Hepatocyte (in vitro differentiated cells): Measurements from ENCODE around the gene S100A4. TPM values are rescaled to one million over a fixed set of nuclear protein-coding genes. Genes with fewer than 3 reads are reported as not detected.

ENCODE experiments used
- DNase-seq: peaks from one replicate; pipeline ENCODE4 v3.0.0-alpha.2; 2016; ENCODE audit warnings: low spot score
- H2AFZ ChIP-seq: fragments of 200-600 bp; sonication (generic); 2 replicates; pipeline ENCODE4 v1.6.0; 2016; ENCODE audit warnings: antibody characterized with exemption, mild to moderate bottlenecking
- H3K27ac ChIP-seq: fragments of 200-600 bp; sonication (generic); 2 replicates; pipeline ENCODE4 v1.5.1; 2016; ENCODE audit warnings: mild to moderate bottlenecking
- H3K27me3 ChIP-seq: fragments of 200-600 bp; sonication (generic); 2 replicates; pipeline ENCODE4 v1.6.1; 2016
- H3K36me3 ChIP-seq: fragments of 200-600 bp; sonication (generic); replicated peaks from 2 replicates; pipeline ENCODE4 v1.5.1; 2016; ENCODE audit warnings: low read depth; ENCODE audit not compliant: insufficient read depth
- H3K4me1 ChIP-seq: fragments of 200-600 bp; sonication (generic); 2 replicates; pipeline ENCODE4 v1.5.1; 2016; ENCODE audit warnings: mild to moderate bottlenecking, moderate library complexity; ENCODE audit not compliant: insufficient read depth
- H3K4me2 ChIP-seq: fragments of 200-600 bp; sonication (generic); 2 replicates; pipeline ENCODE4 v1.6.0; 2016
- H3K4me3 ChIP-seq: fragments of 200-600 bp; sonication (generic); 2 replicates; pipeline ENCODE4 v1.5.1; 2016; ENCODE audit warnings: mild to moderate bottlenecking
- H3K79me2 ChIP-seq: fragments of 200-600 bp; sonication (generic); 2 replicates; pipeline ENCODE4 v1.6.0; 2017; ENCODE audit warnings: mild to moderate bottlenecking
- H3K9me2 ChIP-seq: fragments of 200-600 bp; sonication (generic); replicated peaks from 2 replicates; pipeline ENCODE4 v1.6.0; 2017; ENCODE audit warnings: mild to moderate bottlenecking; ENCODE audit not compliant: insufficient read depth
- H3K9me3 ChIP-seq: fragments of 200-600 bp; sonication (generic); 2 replicates; pipeline ENCODE4 v1.5.1; 2016; ENCODE audit warnings: low read depth, mild to moderate bottlenecking
- H4K20me1 ChIP-seq: fragments of 200-600 bp; sonication (generic); 2 replicates; pipeline ENCODE4 v1.6.0; 2016; ENCODE audit warnings: mild to moderate bottlenecking; ENCODE audit not compliant: insufficient read depth, poor library complexity, severe bottlenecking
- CTCF ChIP-seq: fragments of 200-600 bp; sonication (generic); IDR thresholded peaks from 2 replicates; pipeline ENCODE4 v1.5.1; 2016; ENCODE audit warnings: antibody characterized with exemption, mild to moderate bottlenecking; ENCODE audit not compliant: poor library complexity
- EZH2 ChIP-seq: fragments of 200-600 bp; sonication (generic); IDR thresholded peaks from 2 replicates; pipeline ENCODE4 v1.6.1; 2016; ENCODE audit warnings: antibody characterized with exemption, mild to moderate bottlenecking, borderline replicate concordance
- EZH2phosphoT487 ChIP-seq: fragments of 200-600 bp; sonication (generic); IDR thresholded peaks from one replicate; pipeline ENCODE4 v1.6.1; 2018; ENCODE audit warnings: antibody characterized with exemption, mild to moderate bottlenecking, low read depth, moderate library complexity; ENCODE audit not compliant: unreplicated experiment, severe bottlenecking
- WGBS: methylation state at CpG from one replicate; pipeline ENCODE4 v1.1.6; 2016; ENCODE audit warnings: low lambda C conversion rate; ENCODE audit errors: missing lambda C conversion rate; 5-methylcytosine and 5-hydroxymethylcytosine counted together
- polyA plus RNA-seq: library from polyadenylated mRNA; unstranded; fragments of >200 nt; fragmentation: Nextera tagmentation; extraction: Ambion mirVana; gene quantifications from 2 replicates; pipeline ENCODE4 v1.2.1, GENCODE V29; 2016
- total RNA-seq: library from RNA; depleted of rRNA; stranded (reverse); fragments of >200 nt; gene quantifications from 2 replicates; pipeline ENCODE4 v1.2.3, GENCODE V29; 2014

Gene S100A4
- total and polyA plus RNA-seq, 2 experiments from 2014 or later, result 64.1 to 116 TPM

DNA sequence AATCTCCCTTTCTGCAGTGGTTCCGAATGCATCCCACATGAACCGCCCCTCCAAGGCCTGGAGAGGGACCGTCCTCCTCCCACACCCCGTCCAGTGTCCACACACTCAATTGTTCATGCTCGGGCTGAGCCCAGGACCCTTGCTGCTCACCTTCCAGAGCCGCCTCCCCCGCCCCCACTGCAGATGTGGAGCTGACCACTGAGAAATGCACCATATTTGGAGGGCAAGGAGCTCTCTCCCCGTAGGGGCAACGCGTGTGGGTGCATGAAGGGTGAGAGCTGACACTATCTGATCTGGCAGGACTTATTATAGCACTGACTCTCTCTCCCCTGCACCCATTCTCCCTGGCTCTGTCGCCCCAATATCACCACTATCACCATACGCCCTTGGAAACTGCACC lies 7.5 kb upstream of the S100A4 start:
- no peak overlapping the region for H3K4me2 ChIP-seq
- no peaks in the 10 kb centered on the region for H3K27me3 ChIP-seq
- H3K4me3 ChIP-seq, result no peak overlapping the region
- H3K36me3 ChIP-seq, result no peaks in the 10 kb centered on the region
- H3K9me3 ChIP-seq, result no peaks in the 10 kb centered on the region
- H3K27ac ChIP-seq, result no peak overlapping the region
- H3K79me2 ChIP-seq, result no peaks in the 10 kb centered on the region
- DNase-seq, result no peak
- H4K20me1 ChIP-seq, result no peaks in the 10 kb centered on the region
- no peak overlapping the region for H2AFZ ChIP-seq
- TF ChIP-seq EZH2phosphoT487 (no peak), CTCF (no peak), EZH2 (no peak)
- H3K4me1 ChIP-seq, result peaks cover 26% of the 10 kb centered on the region
- H3K9me2 ChIP-seq, result no peaks in the 10 kb centered on the region
- WGBS, result 93% methylated on average over 12 of the region's 12 CpGs

- Histone ChIP-seq H3K27me3 (no peaks in the 10 kb centered on the region), H3K4me3 (no peak overlapping the region), H3K4me1 (peaks cover 32% of the 10 kb centered on the region), H3K36me3 (no peaks in the 10 kb centered on the region), H3K4me2 (no peak overlapping the region), H4K20me1 (no peaks in the 10 kb centered on the region), H3K27ac (no peak overlapping the region), H2AFZ (no peak overlapping the region), H3K9me2 (no peaks in the 10 kb centered on the region), H3K9me3 (no peaks in the 10 kb centered on the region), H3K79me2 (no peaks in the 10 kb centered on the region)
- no peak for DNase-seq
- WGBS, result 95% methylated on average over 8 of the region's 8 CpGs
- TF ChIP-seq EZH2 (no peak), CTCF (no peak), EZH2phosphoT487 (no peak)
Measured at GRCh38 chr1:153552335-153552734, 6.7 kb upstream of the S100A4 start.

- TF ChIP-seq EZH2 (no peak), CTCF (no peak), EZH2phosphoT487 (no peak)
- 79% methylated on average over 10 of the region's 10 CpGs for WGBS
- no peak overlapping the region for H3K27ac ChIP-seq
- H4K20me1 ChIP-seq, result no peaks in the 10 kb centered on the region
- no peak for DNase-seq
- no peak overlapping the region for H3K4me3 ChIP-seq
- no peaks in the 10 kb centered on the region for H3K36me3 ChIP-seq
- H3K27me3 ChIP-seq, result no peaks in the 10 kb centered on the region
- H3K79me2 ChIP-seq, result peaks cover 3% of the 10 kb centered on the region
- H3K4me1 ChIP-seq, result peaks cover 45% of the 10 kb centered on the region
- no peak overlapping the region for H2AFZ ChIP-seq
- no peaks in the 10 kb centered on the region for H3K9me2 ChIP-seq
- no peak overlapping the region for H3K4me2 ChIP-seq
- H3K9me3 ChIP-seq, result no peaks in the 10 kb centered on the region
Measured at GRCh38 chr1:153550827-153551500, 5.4 kb upstream of the S100A4 start.
